DOHH2 (cell line): ENCODE measurements around the gene CAPZB.

Experiments
- CTCF ChIP-seq: fragments of 200-600 bp; sonication (generic); IDR thresholded peaks from one replicate; pipeline ENCODE4 v1.5.1; 2014; ENCODE audit warnings: antibody characterized with exemption, mild to moderate bottlenecking, low read depth, low read length; ENCODE audit not compliant: poor library complexity, severe bottlenecking
- EZH2phosphoT487 ChIP-seq: fragments of 200-600 bp; sonication (generic); IDR thresholded peaks from 2 replicates; pipeline ENCODE4 v1.6.1; 2017; ENCODE audit warnings: borderline replicate concordance, mild to moderate bottlenecking, antibody characterized with exemption, low read length, moderate library complexity, mixed read lengths

- TF ChIP-seq CTCF (no peak), EZH2phosphoT487 (no peak)
Measured at GRCh38 chr1:19374926-19375325, 110.4 kb downstream of the CAPZB start.
